Hematopoietic multipotent progenitor cell treated with erythropoietin and hydrocortisone succinate and interleukin-3 and kit ligand, for 6 days (in vitro differentiated cells): ENCODE results near the gene L3HYPDH.
"Not testable (repeated sequence)": the region's sequence is repeated elsewhere in the genome, so short reads cannot be mapped to it uniquely, and the experiment has no call there.

Experiments used
- DNase-seq: peaks from one replicate; pipeline ENCODE4 v3.0.0-alpha.2; 2015

The L3HYPDH gene

GRCh38 chr14:59475709-59476108 is 8.5 kb downstream of the L3HYPDH start:
- DNase-seq: no peak

- no peak for DNase-seq
These were observed 10.0 kb downstream of the L3HYPDH start for GRCh38 chr14:59474172-59474571.

GRCh38 chr14:59465316-59466135 is 18.7 kb downstream of the L3HYPDH start, which contains the start of gene GPR135:
Gene GPR135, minus strand, starts transcription at chr14:59465380. Its CDS starts 154 bp downstream, at chr14:59465226.
- DNase-seq: peak; percentile 37

- DNase-seq: peak; percentile 70
These were observed 19.5 kb downstream of the L3HYPDH start for GRCh38 chr14:59464486-59465315.

GRCh38 chr14:59463787-59464485 is 20.3 kb downstream of the L3HYPDH start:
- peak; percentile 26 for DNase-seq

GRCh38 chr14:59461891-59462290 is 22.3 kb downstream of the L3HYPDH start:
- DNase-seq: no peak

GRCh38 chr14:59460378-59460777 is 23.8 kb downstream of the L3HYPDH start:
- DNase-seq: no peak

- DNase-seq: no peak
These were observed 25.7 kb downstream of the L3HYPDH start for GRCh38 chr14:59458486-59458885.

- no peak for DNase-seq
These were observed 28.8 kb downstream of the L3HYPDH start for GRCh38 chr14:59455411-59455810.

- DNase-seq: no peak
These were observed 30.1 kb downstream of the L3HYPDH start for GRCh38 chr14:59454139-59454538.

- DNase-seq: no peak
These were observed 32.4 kb downstream of the L3HYPDH start for GRCh38 chr14:59451849-59452248.

GRCh38 chr14:59450716-59451115 is 33.5 kb downstream of the L3HYPDH start:
- DNase-seq: no peak

GRCh38 chr14:59448673-59449072 is 35.5 kb downstream of the L3HYPDH start:
- DNase-seq: not testable (repeated sequence)

- DNase-seq: no peak
These were observed 44.8 kb downstream of the L3HYPDH start for GRCh38 chr14:59439256-59439965.

GRCh38 chr14:59438195-59438647 is 46.0 kb downstream of the L3HYPDH start:
- DNase-seq: peak; percentile 12

- peak; percentile 40 for DNase-seq
These were observed 48.2 kb downstream of the L3HYPDH start for GRCh38 chr14:59435987-59436386.

- DNase-seq: no peak
These were observed 49.1 kb downstream of the L3HYPDH start for GRCh38 chr14:59435101-59435500.

GRCh38 chr14:59429790-59430189 is 54.4 kb downstream of the L3HYPDH start:
- no peak for DNase-seq

- DNase-seq: peak; percentile 10
These were observed 55.6 kb downstream of the L3HYPDH start for GRCh38 chr14:59428581-59429012.

GRCh38 chr14:59427653-59428580 is 56.3 kb downstream of the L3HYPDH start:
- no peak for DNase-seq

GRCh38 chr14:59425322-59425935 is 58.8 kb downstream of the L3HYPDH start:
- DNase-seq: no peak
